ENCODE measurements around the gene CERS6. TPM values are rescaled to one million over a fixed set of nuclear protein-coding genes. Genes with fewer than 3 reads are reported as not detected.

Gene CERS6
- total RNA-seq, 1 donor from 2014 or later: 30.8 TPM

DNA sequence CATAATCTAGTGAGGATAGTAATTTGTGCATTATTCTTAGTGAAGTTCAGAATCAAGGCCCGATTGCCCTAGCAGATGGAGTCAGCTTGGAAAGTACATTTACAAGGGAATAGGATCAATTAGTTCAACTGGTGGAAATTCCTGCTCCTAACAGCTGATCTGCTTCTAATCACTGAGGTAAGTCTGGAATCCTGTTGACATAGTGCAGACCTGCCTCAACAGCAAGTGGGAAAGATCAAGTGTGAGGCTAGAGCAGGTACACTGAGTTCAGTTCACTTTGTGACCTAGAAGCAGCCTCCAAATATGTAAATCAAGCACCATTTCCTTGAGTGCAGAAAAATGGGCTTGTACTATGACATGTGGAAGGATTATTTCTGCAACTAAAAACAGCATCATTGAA is 235.1 kb downstream of the CERS6 start:
- H3K9me3 Mint-ChIP-seq (ENCODE audit: low read depth): no peaks in the 10 kb centered on the region
- H3K36me3 Mint-ChIP-seq (ENCODE audit: low read depth): peaks cover 14% of the 10 kb centered on the region
- TF ChIP-seq, protein P1, sequence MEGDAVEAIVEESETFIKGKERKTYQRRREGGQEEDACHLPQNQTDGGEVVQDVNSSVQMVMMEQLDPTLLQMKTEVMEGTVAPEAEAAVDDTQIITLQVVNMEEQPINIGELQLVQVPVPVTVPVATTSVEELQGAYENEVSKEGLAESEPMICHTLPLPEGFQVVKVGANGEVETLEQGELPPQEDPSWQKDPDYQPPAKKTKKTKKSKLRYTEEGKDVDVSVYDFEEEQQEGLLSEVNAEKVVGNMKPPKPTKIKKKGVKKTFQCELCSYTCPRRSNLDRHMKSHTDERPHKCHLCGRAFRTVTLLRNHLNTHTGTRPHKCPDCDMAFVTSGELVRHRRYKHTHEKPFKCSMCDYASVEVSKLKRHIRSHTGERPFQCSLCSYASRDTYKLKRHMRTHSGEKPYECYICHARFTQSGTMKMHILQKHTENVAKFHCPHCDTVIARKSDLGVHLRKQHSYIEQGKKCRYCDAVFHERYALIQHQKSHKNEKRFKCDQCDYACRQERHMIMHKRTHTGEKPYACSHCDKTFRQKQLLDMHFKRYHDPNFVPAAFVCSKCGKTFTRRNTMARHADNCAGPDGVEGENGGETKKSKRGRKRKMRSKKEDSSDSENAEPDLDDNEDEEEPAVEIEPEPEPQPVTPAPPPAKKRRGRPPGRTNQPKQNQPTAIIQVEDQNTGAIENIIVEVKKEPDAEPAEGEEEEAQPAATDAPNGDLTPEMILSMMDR (IDR thresholded peaks at IDR 0.05): no peak
- H3K4me1 Mint-ChIP-seq (ENCODE audit: low read depth): peaks cover 17% of the 10 kb centered on the region
- no peak overlapping the region for H3K4me3 Mint-ChIP-seq (ENCODE audit: unreplicated experiment)
- no peak overlapping the region for H3K27ac Mint-ChIP-seq (ENCODE audit: unreplicated experiment)
- no peak for DNase-seq (ENCODE audit: low spot score)
- no peaks in the 10 kb centered on the region for H3K27me3 Mint-ChIP-seq (ENCODE audit: low read depth)

DNA sequence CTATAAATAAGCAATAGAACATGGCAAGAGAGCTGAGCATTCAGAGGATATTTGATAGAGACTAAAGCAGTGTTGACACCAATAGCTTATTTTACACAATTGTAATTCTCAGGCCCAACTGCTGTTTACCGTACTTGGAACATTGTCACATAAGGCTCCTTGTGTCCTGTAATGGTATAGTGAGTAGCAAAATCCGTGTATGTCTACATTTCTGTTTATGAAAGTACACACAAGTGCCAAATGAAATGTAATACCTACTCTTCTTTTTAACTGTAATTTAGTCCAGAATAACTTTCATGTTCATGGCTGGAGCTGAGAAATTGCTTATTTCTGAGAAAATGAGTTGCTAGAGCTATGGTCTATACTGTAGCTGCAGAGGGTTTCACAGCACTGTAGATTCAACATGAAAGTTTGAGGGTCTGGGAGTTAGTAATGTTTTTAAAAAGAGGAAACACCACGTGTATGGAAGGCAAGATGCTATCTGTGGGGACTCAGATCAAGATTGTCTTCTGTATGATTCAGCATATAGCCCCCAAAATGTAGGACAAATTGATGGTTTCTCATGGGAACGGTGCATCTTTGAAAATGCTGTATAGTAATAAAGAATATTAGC is 236.2 kb downstream of the CERS6 start:
- Mint-ChIP-seq H3K4me3 (ENCODE audit: unreplicated experiment) (no peak overlapping the region), H3K9me3 (ENCODE audit: low read depth) (no peaks in the 10 kb centered on the region), H3K4me1 (ENCODE audit: low read depth) (peaks cover 7% of the 10 kb centered on the region), H3K27ac (ENCODE audit: unreplicated experiment) (no peak overlapping the region), H3K36me3 (ENCODE audit: low read depth) (peaks cover 16% of the 10 kb centered on the region), H3K27me3 (ENCODE audit: low read depth) (no peaks in the 10 kb centered on the region)
- DNase-seq (ENCODE audit: low spot score): no peak
- TF ChIP-seq, protein P1 (IDR thresholded peaks at IDR 0.05): no peak

GRCh38 chr2:168694173-168694572 is 238.1 kb downstream of the CERS6 start:
- no peaks in the 10 kb centered on the region for H3K27me3 Mint-ChIP-seq (ENCODE audit: low read depth)
- no peaks in the 10 kb centered on the region for H3K4me1 Mint-ChIP-seq (ENCODE audit: low read depth)
- H3K9me3 Mint-ChIP-seq (ENCODE audit: low read depth): no peaks in the 10 kb centered on the region
- no peak overlapping the region for H3K4me3 Mint-ChIP-seq (ENCODE audit: unreplicated experiment)
- peaks cover 18% of the 10 kb centered on the region for H3K36me3 Mint-ChIP-seq (ENCODE audit: low read depth)
- no peak overlapping the region for H3K27ac Mint-ChIP-seq (ENCODE audit: unreplicated experiment)
- TF ChIP-seq, protein P1 (IDR thresholded peaks at IDR 0.05): no peak
- no peak for DNase-seq (ENCODE audit: low spot score)

GRCh38 chr2:168694866-168695265 is 238.8 kb downstream of the CERS6 start:
- H3K36me3 Mint-ChIP-seq (ENCODE audit: low read depth): peaks cover 18% of the 10 kb centered on the region
- TF ChIP-seq, protein P1 (IDR thresholded peaks at IDR 0.05): no peak
- no peak overlapping the region for H3K27ac Mint-ChIP-seq (ENCODE audit: unreplicated experiment)
- no peak overlapping the region for H3K4me3 Mint-ChIP-seq (ENCODE audit: unreplicated experiment)
- H3K9me3 Mint-ChIP-seq (ENCODE audit: low read depth): no peaks in the 10 kb centered on the region
- no peaks in the 10 kb centered on the region for H3K27me3 Mint-ChIP-seq (ENCODE audit: low read depth)
- peaks cover 2% of the 10 kb centered on the region for H3K4me1 Mint-ChIP-seq (ENCODE audit: low read depth)
- no peak for DNase-seq (ENCODE audit: low spot score)

- no peaks in the 10 kb centered on the region for H3K9me3 Mint-ChIP-seq (ENCODE audit: low read depth)
- no peak for DNase-seq (ENCODE audit: low spot score)
These were observed 241.6 kb downstream of the CERS6 start for GRCh38 chr2:168697668-168698121.

More at GRCh38 chr2:168697668-168698121, 241.6 kb downstream of the CERS6 start:
- H3K27me3 Mint-ChIP-seq (ENCODE audit: low read depth): no peaks in the 10 kb centered on the region
- H3K4me1 Mint-ChIP-seq (ENCODE audit: low read depth): peaks cover 16% of the 10 kb centered on the region
- H3K27ac Mint-ChIP-seq (ENCODE audit: unreplicated experiment): no peak overlapping the region
- H3K36me3 Mint-ChIP-seq (ENCODE audit: low read depth): peaks cover 11% of the 10 kb centered on the region
- H3K4me3 Mint-ChIP-seq (ENCODE audit: unreplicated experiment): no peak overlapping the region
- TF ChIP-seq, protein P1 (IDR thresholded peaks at IDR 0.05): peak; percentile 28
